Measurements from ENCODE around the gene GPR84.

GRCh38 chr12:54363618-54364017 is 668 bp downstream of the GPR84 start:
- TF ChIP-seq CTCF (conservative IDR thresholded peaks at IDR 0.05) (no peak), EZH2 (IDR thresholded peaks at IDR 0.05; ENCODE audit: low read depth) (no peak)

All from PC-9 (cell line).